Mesendoderm (in vitro differentiated cells): ENCODE measurements around the gene MBD5.
A peak's percentile ranks its signal among the peaks of the same experiment; 100 is the strongest.
"Not testable (repeated sequence)": the region's sequence is repeated elsewhere in the genome, so short reads cannot be mapped to it uniquely, and the experiment has no call there.

ENCODE experiments used
- DNase-seq: peaks from one replicate; pipeline ENCODE4 v3.0.0; 2013
- H2AK5ac ChIP-seq: 2 replicates; pipeline ENCODE4 v1.6.1; 2013; ENCODE audit warnings: low read length, inconsistent platforms
- H2BK120ac ChIP-seq: 2 replicates; pipeline ENCODE4 v1.6.1; 2013; ENCODE audit warnings: low read depth, mild to moderate bottlenecking, low read length, moderate library complexity, mixed read lengths
- H2BK15ac ChIP-seq: replicated peaks from 2 replicates; pipeline ENCODE4 v1.6.1; 2013; ENCODE audit warnings: low read depth, mild to moderate bottlenecking, moderate library complexity
- H2BK5ac ChIP-seq: 2 replicates; pipeline ENCODE4 v1.6.1; 2013; ENCODE audit warnings: low read length, inconsistent platforms
- H3K18ac ChIP-seq: 2 replicates; pipeline ENCODE4 v1.6.1; 2013; ENCODE audit warnings: mild to moderate bottlenecking, low read length, mixed read lengths
- H3K23ac ChIP-seq: one replicate; pipeline ENCODE4 v1.6.1; 2013; ENCODE audit warnings: low read length
- H3K27ac ChIP-seq: 2 replicates; pipeline ENCODE4 v1.5.1; 2013; ENCODE audit warnings: low read depth, mild to moderate bottlenecking, inconsistent platforms, low read length, moderate library complexity
- H3K27me3 ChIP-seq: 2 replicates; pipeline ENCODE4 v1.6.1; 2013; ENCODE audit warnings: low read length, control low read depth, mild to moderate bottlenecking, inconsistent platforms; ENCODE audit not compliant: insufficient read depth, poor library complexity
- H3K36me3 ChIP-seq: 2 replicates; pipeline ENCODE4 v1.6.1; 2013; ENCODE audit warnings: low read length, inconsistent platforms; ENCODE audit not compliant: control insufficient read depth, insufficient read depth
- H3K4ac ChIP-seq: one replicate; pipeline ENCODE4 v1.6.1; 2013; ENCODE audit warnings: low read depth, mild to moderate bottlenecking, low read length, moderate library complexity
- H3K4me1 ChIP-seq: 2 replicates; pipeline ENCODE4 v1.6.1; 2013; ENCODE audit warnings: low read depth, low read length, inconsistent platforms; ENCODE audit not compliant: control insufficient read depth
- H3K4me2 ChIP-seq: 2 replicates; pipeline ENCODE4 v1.6.1; 2013; ENCODE audit warnings: low read length
- H3K4me3 ChIP-seq: 2 replicates; pipeline ENCODE4 v1.5.1; 2013; ENCODE audit warnings: mild to moderate bottlenecking, low read length
- H3K56ac ChIP-seq: one replicate; pipeline ENCODE4 v1.6.1; 2013; ENCODE audit warnings: low read length
- H3K79me1 ChIP-seq: 2 replicates; pipeline ENCODE4 v1.6.1; 2013; ENCODE audit warnings: low read length, inconsistent platforms
- H3K79me2 ChIP-seq: 2 replicates; pipeline ENCODE4 v1.6.1; 2013; ENCODE audit warnings: mild to moderate bottlenecking, low read length; ENCODE audit not compliant: control insufficient read depth, insufficient read depth
- H3K9ac ChIP-seq: 2 replicates; pipeline ENCODE4 v1.6.1; 2013; ENCODE audit warnings: low read length, inconsistent platforms
- H4K5ac ChIP-seq: one replicate; pipeline ENCODE4 v1.6.1; 2013; ENCODE audit warnings: low read length
- H4K8ac ChIP-seq: one replicate; pipeline ENCODE4 v1.6.1; 2013; ENCODE audit warnings: low read depth, mild to moderate bottlenecking, control low read depth, low read length, moderate library complexity
- WGBS: extraction: QIAGEN DNeasy Blood & Tissue Kit; methylation state at CpG from one replicate; pipeline ENCODE4 v1.1.7; 2013; ENCODE audit warnings: low lambda C conversion rate, missing lambda C conversion rate; ENCODE audit not compliant: insufficient coverage; ENCODE audit errors: extremely low coverage; 5-methylcytosine and 5-hydroxymethylcytosine counted together

The MBD5 gene

GRCh38 chr2:147989809-147990403 lies 31.0 kb upstream of the MBD5 start:
- Histone ChIP-seq H3K56ac (no peak overlapping the region), H4K5ac (no peak overlapping the region), H2AK5ac (no peak overlapping the region), H3K4ac (no peak overlapping the region), H3K36me3 (no peaks in the 10 kb centered on the region), H2BK120ac (no peak overlapping the region), H2BK15ac (no peak overlapping the region), H4K8ac (no peak overlapping the region), H3K27me3 (no peaks in the 10 kb centered on the region), H3K79me1 (peaks cover 3% of the 10 kb centered on the region), H3K79me2 (peaks cover 14% of the 10 kb centered on the region), H3K4me2 (no peak overlapping the region), H3K23ac (no peak overlapping the region), H3K18ac (no peak overlapping the region), H2BK5ac (no peak overlapping the region), H3K27ac (no peak overlapping the region), H3K4me1 (no peaks in the 10 kb centered on the region), H3K9ac (no peak overlapping the region), H3K4me3 (no peak overlapping the region)
- peak; percentile 59 for DNase-seq
- no CpG with 5 or more reads among the region's 4 CpGs for WGBS

- H3K4me1 ChIP-seq, H3K4me2 ChIP-seq, H3K4ac ChIP-seq, H2AK5ac ChIP-seq, H3K18ac ChIP-seq, H3K27ac ChIP-seq, H2BK120ac ChIP-seq, H2BK15ac ChIP-seq, H2BK5ac ChIP-seq, H3K56ac ChIP-seq, H3K36me3 ChIP-seq, H3K79me1 ChIP-seq, H3K4me3 ChIP-seq, H4K8ac ChIP-seq, H3K23ac ChIP-seq, DNase-seq, H4K5ac ChIP-seq, H3K27me3 ChIP-seq, H3K9ac ChIP-seq: not testable (repeated sequence)
- WGBS: no CpG with 5 or more reads among the region's 7 CpGs
- peaks cover 16% of the 10 kb centered on the region for H3K79me2 ChIP-seq
Measured at GRCh38 chr2:147994965-147995364, 25.9 kb upstream of the MBD5 start.

- Histone ChIP-seq H3K9ac (no peak overlapping the region), H3K56ac (no peak overlapping the region), H3K23ac (no peak overlapping the region), H2BK15ac (no peak overlapping the region), H3K79me2 (peaks cover 16% of the 10 kb centered on the region), H3K79me1 (peaks cover 7% of the 10 kb centered on the region), H2AK5ac (no peak overlapping the region), H3K4me1 (no peaks in the 10 kb centered on the region), H3K36me3 (no peaks in the 10 kb centered on the region), H3K18ac (no peak overlapping the region), H3K4ac (no peak overlapping the region), H4K5ac (no peak overlapping the region), H3K4me3 (no peak overlapping the region), H4K8ac (no peak overlapping the region), H2BK120ac (no peak overlapping the region), H2BK5ac (no peak overlapping the region), H3K27me3 (no peaks in the 10 kb centered on the region), H3K27ac (no peak overlapping the region), H3K4me2 (no peak overlapping the region)
- no peak for DNase-seq
Measured at GRCh38 chr2:147996828-147997227, 24.1 kb upstream of the MBD5 start.

GRCh38 chr2:147998203-147998602 lies 22.7 kb upstream of the MBD5 start:
- Histone ChIP-seq H3K4me2 (no peak overlapping the region), H3K79me2 (peaks cover 13% of the 10 kb centered on the region), H3K27ac (no peak overlapping the region), H2BK5ac (no peak overlapping the region), H3K4me3 (no peak overlapping the region), H4K5ac (no peak overlapping the region), H2AK5ac (no peak overlapping the region), H3K18ac (no peak overlapping the region), H3K4me1 (no peaks in the 10 kb centered on the region), H4K8ac (no peak overlapping the region), H3K23ac (no peak overlapping the region), H3K36me3 (no peaks in the 10 kb centered on the region), H3K9ac (no peak overlapping the region), H2BK120ac (no peak overlapping the region), H3K4ac (no peak overlapping the region), H2BK15ac (no peak overlapping the region), H3K79me1 (peaks cover 7% of the 10 kb centered on the region), H3K27me3 (no peaks in the 10 kb centered on the region), H3K56ac (no peak overlapping the region)
- no peak for DNase-seq
- no CpG with 5 or more reads among the region's 4 CpGs for WGBS

- DNase-seq: no peak
- no peak overlapping the region for H3K27ac ChIP-seq
- no peak overlapping the region for H3K23ac ChIP-seq
- no peak overlapping the region for H4K5ac ChIP-seq
- H3K9ac ChIP-seq: no peak overlapping the region
- WGBS: no CpG with 5 or more reads among the region's 2 CpGs
- H3K4me2 ChIP-seq: no peak overlapping the region
- H3K27me3 ChIP-seq: no peaks in the 10 kb centered on the region
- H2BK15ac ChIP-seq: no peak overlapping the region
- no peak overlapping the region for H3K4ac ChIP-seq
- no peaks in the 10 kb centered on the region for H3K36me3 ChIP-seq
- H3K4me1 ChIP-seq: no peaks in the 10 kb centered on the region
- no peak overlapping the region for H2BK5ac ChIP-seq
- no peak overlapping the region for H3K4me3 ChIP-seq
- H3K79me1 ChIP-seq: peaks cover 6% of the 10 kb centered on the region
- no peak overlapping the region for H3K18ac ChIP-seq
- no peak overlapping the region for H2AK5ac ChIP-seq
- peaks cover 13% of the 10 kb centered on the region for H3K79me2 ChIP-seq
- H2BK120ac ChIP-seq: no peak overlapping the region
- H4K8ac ChIP-seq: no peak overlapping the region
- H3K56ac ChIP-seq: no peak overlapping the region
Measured at GRCh38 chr2:147999126-147999525, 21.8 kb upstream of the MBD5 start.

- Histone ChIP-seq H3K4me2 (no peak overlapping the region), H3K79me1 (peaks cover 6% of the 10 kb centered on the region), H2BK15ac (no peak overlapping the region), H2AK5ac (no peak overlapping the region), H2BK5ac (no peak overlapping the region), H3K27me3 (no peaks in the 10 kb centered on the region), H4K8ac (no peak overlapping the region), H3K4me1 (no peaks in the 10 kb centered on the region), H3K23ac (no peak overlapping the region), H3K18ac (no peak overlapping the region), H3K4ac (no peak overlapping the region), H2BK120ac (no peak overlapping the region), H3K79me2 (peaks cover 12% of the 10 kb centered on the region), H3K36me3 (no peaks in the 10 kb centered on the region), H3K9ac (no peak overlapping the region), H3K56ac (no peak overlapping the region), H3K4me3 (no peak overlapping the region), H4K5ac (no peak overlapping the region), H3K27ac (no peak overlapping the region)
- DNase-seq: no peak
- no CpG with 5 or more reads among the region's 1 CpG for WGBS
Measured at GRCh38 chr2:148000095-148000494, 20.8 kb upstream of the MBD5 start.
